Skin of body (tissue), 2 donors: ENCODE measurements around the gene SMARCD3. TPM values are rescaled to one million over a fixed set of nuclear protein-coding genes. Genes with fewer than 3 reads are reported as not detected.
A peak's percentile ranks its signal among the peaks of the same experiment; 100 is the strongest.

Source experiments
- DNase-seq: peaks from one replicate; lab custom pipeline; 2025; lab: John Stamatoyannopoulos, UW
- total RNA-seq: library from RNA; depleted of rRNA; stranded (reverse); fragments of >200 nt; gene quantifications from one replicate; pipeline ENCODE4 v1.2.3, GENCODE V29; 2014

The SMARCD3 gene
- total RNA-seq, 1 donor from 2014 or later = 34.5 TPM

DNA sequence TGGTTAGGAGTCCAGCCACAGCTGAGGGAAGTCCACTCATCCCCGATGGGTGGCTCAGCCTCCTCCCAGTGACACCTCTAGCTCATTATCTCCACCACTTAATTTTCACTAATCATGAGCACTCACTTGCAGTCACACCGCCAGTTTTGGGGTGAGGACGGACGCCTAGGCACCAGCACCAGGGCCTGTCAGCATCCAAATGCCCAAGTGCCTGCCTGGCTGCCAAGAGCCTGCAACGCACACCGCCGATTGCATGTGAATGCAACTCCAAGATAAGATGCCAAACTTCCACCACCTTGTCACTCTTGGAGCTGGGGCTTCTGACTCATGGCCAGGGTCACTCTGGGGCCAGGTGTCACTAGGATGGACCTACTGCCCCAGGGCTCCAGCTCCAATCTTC, 24.4 kb upstream of the SMARCD3 start:
- DNase-seq = no peak

- DNase-seq = no peak
Observed at GRCh38 chr7:151272405-151272804, 23.9 kb upstream of the SMARCD3 start.

DNA sequence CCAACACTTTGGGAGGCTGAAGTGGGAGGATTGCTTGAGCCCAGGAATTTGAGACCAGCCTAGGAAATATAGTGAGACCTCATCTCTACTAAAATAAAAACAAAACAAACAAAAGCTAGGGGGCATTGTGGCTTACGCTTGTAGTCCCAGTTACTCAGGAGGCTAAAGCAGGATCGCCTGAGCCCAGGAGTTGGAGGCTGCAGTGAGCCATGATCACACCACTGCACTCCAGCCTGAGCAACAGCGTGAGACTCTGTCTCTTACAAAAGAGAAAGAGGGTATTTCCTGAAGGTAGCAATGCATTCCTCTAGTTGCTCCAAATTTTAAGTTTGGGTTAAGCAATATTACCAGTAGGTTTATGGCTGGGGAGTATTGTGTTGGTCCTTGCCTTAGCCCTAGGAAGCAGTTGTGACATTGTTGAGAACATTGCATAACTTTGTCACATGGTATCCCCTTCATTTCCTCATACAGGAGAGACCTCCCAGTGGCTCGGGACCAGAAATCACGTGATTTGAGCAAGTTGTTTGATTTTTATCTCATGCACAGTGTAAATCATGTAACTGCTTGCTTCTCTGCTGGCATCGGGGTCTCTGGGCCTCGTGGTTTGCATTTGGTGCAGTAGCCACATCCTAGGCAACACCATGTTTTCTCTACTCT, 23.3 kb upstream of the SMARCD3 start:
- peak; percentile 12 for DNase-seq

- no peak for DNase-seq
Observed at GRCh38 chr7:151269511-151269910, 21.0 kb upstream of the SMARCD3 start.

DNA sequence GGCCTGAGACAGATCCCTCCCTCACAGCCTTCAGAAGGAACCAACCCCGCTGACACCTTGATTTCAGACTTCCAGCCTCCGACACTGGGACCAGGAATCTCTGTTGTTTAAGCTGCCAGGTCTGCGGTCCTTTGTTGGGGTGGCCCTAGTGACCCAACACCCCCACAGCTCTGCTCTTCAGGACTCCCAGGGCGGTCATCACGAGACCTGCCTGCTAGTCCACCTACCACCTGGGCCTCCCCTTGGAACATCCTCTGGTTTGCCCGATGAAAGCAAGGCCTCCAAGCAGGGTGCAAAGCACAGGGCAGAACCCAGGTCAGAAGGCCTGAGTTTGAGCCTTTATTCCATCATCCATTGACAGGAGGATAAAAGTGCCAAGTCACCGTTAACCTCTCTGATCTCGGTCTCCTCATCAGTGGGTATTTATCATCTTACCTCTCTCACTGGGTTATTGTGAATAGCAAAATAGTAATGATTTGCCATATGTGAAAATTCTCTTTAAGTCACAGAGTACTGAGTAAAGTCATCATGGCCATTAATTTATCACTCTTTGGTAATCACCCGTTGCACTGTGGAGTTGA, 16.9 kb upstream of the SMARCD3 start:
- DNase-seq = no peak

GRCh38 chr7:151264615-151265014, 16.1 kb upstream of the SMARCD3 start:
- no peak for DNase-seq

- DNase-seq = peak; percentile 5
Observed at GRCh38 chr7:151261529-151261928, 13.0 kb upstream of the SMARCD3 start.

- no peak for DNase-seq
Observed at GRCh38 chr7:151260883-151261282, 12.4 kb upstream of the SMARCD3 start.

GRCh38 chr7:151260471-151260870, 12.0 kb upstream of the SMARCD3 start:
- no peak for DNase-seq

DNA sequence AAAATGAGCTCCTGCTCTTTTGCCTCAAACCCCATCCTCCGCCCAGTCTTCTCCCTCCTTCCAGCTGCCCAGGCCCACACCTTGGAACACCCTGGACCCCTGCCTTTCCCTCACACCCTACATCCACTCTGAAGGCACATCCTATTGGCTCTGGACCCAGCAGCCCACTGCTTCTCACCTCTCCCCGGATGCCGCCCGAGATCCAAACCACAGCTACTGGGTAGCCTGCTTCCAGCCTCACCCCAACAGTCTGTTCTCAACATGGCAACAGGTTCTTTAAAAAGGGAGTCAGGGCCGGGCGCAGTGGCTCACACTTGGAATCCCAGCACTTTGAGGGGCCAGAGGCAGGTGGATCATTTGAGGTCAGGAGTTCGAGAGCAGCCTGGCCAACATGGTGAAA, 9.5 kb upstream of the SMARCD3 start:
- no peak for DNase-seq

- DNase-seq = no peak
Observed at GRCh38 chr7:151256410-151257045, 8.0 kb upstream of the SMARCD3 start.

GRCh38 chr7:151255390-151255789, 6.9 kb upstream of the SMARCD3 start:
- no peak for DNase-seq

DNA sequence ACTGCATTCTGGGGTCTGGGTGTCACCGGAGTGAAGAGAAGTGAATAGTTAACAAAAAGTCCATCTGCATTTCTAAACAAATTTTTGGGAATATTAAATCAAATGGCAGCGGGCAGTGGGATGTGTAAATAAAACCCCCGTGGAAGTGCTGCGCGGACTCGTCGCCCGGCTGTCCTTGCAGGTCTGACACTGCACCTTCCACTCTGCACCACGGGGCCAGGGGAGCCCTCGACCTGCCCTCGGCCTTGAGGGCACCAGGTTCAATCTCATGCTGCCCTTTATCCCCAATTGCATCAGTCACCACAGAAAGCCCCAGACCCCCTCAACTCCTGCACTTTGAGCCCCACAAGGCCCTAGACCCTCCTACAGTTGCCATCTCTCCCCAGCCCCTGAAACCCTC, 6.4 kb upstream of the SMARCD3 start:
- no peak for DNase-seq

DNA sequence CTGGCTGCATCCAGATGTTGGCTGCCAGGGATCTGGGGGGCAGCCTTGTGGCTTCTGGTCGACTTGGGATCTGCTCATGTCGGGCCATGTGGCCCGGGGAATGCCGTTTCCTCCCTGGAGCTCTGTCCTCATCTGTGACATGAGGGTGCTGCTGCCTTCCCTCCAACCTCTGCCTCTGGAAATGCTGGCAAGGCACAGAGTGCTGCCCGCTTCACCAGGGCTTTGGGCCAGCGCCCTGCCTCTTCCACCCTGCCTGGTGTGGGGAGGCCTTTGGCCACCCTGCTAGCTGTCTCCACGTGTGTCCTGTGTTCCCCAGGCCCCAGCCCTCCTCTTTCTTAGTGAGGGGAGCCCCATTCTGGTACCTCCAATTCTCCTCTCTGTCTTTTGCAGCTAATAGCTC, 5.8 kb upstream of the SMARCD3 start:
- DNase-seq = no peak

GRCh38 chr7:151252961-151253711, 4.6 kb upstream of the SMARCD3 start:
- no peak for DNase-seq

- DNase-seq = no peak
Observed at GRCh38 chr7:151252561-151252835, 4.0 kb upstream of the SMARCD3 start.

GRCh38 chr7:151251689-151252560, 3.4 kb upstream of the SMARCD3 start:
- DNase-seq = peak; percentile 75

- no peak for DNase-seq
Observed at GRCh38 chr7:151251328-151251688, 2.8 kb upstream of the SMARCD3 start.

GRCh38 chr7:151250181-151251132, 2.0 kb upstream of the SMARCD3 start:
- no peak for DNase-seq

DNA sequence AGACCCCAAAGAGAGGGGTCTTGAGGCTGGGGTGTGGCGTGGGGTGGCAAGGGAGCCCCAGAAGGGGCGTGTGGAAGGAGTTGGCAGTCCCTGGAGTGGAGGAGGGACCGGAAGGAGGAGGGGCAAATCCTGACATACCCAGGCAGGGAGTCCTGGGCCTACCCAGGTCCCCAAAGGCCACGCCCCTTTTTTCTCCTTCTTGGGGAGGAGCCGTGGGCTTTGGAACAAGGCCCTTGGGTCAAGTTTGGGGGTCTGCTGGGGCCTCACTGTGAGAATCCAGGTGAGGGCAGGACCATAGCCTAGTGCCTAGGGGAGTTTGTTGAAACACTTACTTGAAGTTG, 1.2 kb upstream of the SMARCD3 start:
- peak; percentile 57 for DNase-seq
